ENCODE results near the gene DCDC2B. TPM values are rescaled to one million over a fixed set of nuclear protein-coding genes. Genes with fewer than 3 reads are reported as not detected.

The DCDC2B gene
- total RNA-seq, 2 donors from 2014 or later = not detected

- no peak overlapping the region for H3K4me3 Mint-ChIP-seq
- Histone ChIP-seq H3K9ac (ENCODE audit: extremely low read depth, low read length, poor library complexity, severe bottlenecking) (no peak overlapping the region), H3K27me3 (ENCODE audit: control insufficient read depth, insufficient read depth, low read length, poor library complexity, severe bottlenecking) (no peaks in the 10 kb centered on the region), H3K4me3 (ENCODE audit: low read length) (no peak overlapping the region), H3K36me3 (ENCODE audit: control insufficient read depth, insufficient read depth, low read length) (peaks cover 19% of the 10 kb centered on the region), H3K27ac (ENCODE audit: low read depth, low read length) (no peak overlapping the region), H3K9me3 (ENCODE audit: control insufficient read depth, low read length) (no peaks in the 10 kb centered on the region), H3K4me1 (ENCODE audit: control insufficient read depth, insufficient read depth, low read length) (no peaks in the 10 kb centered on the region)
- no peak overlapping the region for H3K27ac Mint-ChIP-seq
- peaks cover 7% of the 10 kb centered on the region for H3K4me1 Mint-ChIP-seq
- H3K36me3 Mint-ChIP-seq (ENCODE audit: low read depth) = peaks cover 3% of the 10 kb centered on the region
- H3K9me3 Mint-ChIP-seq = no peaks in the 10 kb centered on the region
- TF ChIP-seq CTCF (conservative IDR thresholded peaks at IDR 0.05) = peak; percentile 31
- 92 to 97% methylated on average over 6 to 7 of the region's 7 CpGs for WGBS, 2 experiments (ENCODE audit: insufficient coverage in 1 of 2, insufficient read length in 1 of 2)
- peaks cover 4% of the 10 kb centered on the region for H3K27me3 Mint-ChIP-seq (ENCODE audit: insufficient read depth)
- peak; percentile 52 for DNase-seq
Observed at GRCh38 chr1:32234792-32235191, 25.9 kb downstream of the DCDC2B start.

- H3K9me3 ChIP-seq (ENCODE audit: control insufficient read depth, low read length) = no peaks in the 10 kb centered on the region
- no peaks in the 10 kb centered on the region for H3K4me1 ChIP-seq (ENCODE audit: control insufficient read depth, insufficient read depth, low read length)
- H3K27ac Mint-ChIP-seq = no peak overlapping the region
- 51 to 55% methylated on average over 2 to 3 of the region's 4 CpGs for WGBS, 2 experiments (ENCODE audit: insufficient coverage in 1 of 2, insufficient read length in 1 of 2)
- H3K27ac ChIP-seq (ENCODE audit: low read depth, low read length) = no peak overlapping the region
- peaks cover 12% of the 10 kb centered on the region for H3K4me1 Mint-ChIP-seq
- H3K4me3 ChIP-seq (ENCODE audit: low read length) = peak overlapping the region; percentile 93
- peak overlapping the region; percentile 72 for H3K4me3 Mint-ChIP-seq
- peak overlapping the region; percentile 53 for H3K9ac ChIP-seq (ENCODE audit: extremely low read depth, low read length, poor library complexity, severe bottlenecking)
- DNase-seq = peak; percentile 60
- no peaks in the 10 kb centered on the region for H3K36me3 ChIP-seq (ENCODE audit: control insufficient read depth, insufficient read depth, low read length)
- H3K36me3 Mint-ChIP-seq (ENCODE audit: low read depth) = peaks cover 3% of the 10 kb centered on the region
- peaks cover 19% of the 10 kb centered on the region for H3K27me3 Mint-ChIP-seq (ENCODE audit: insufficient read depth)
- peak; percentile 14 for TF ChIP-seq CTCF (conservative IDR thresholded peaks at IDR 0.05)
- H3K9me3 Mint-ChIP-seq = no peaks in the 10 kb centered on the region
- no peaks in the 10 kb centered on the region for H3K27me3 ChIP-seq (ENCODE audit: control insufficient read depth, insufficient read depth, low read length, poor library complexity, severe bottlenecking)
Observed at GRCh38 chr1:32239337-32239736, 30.4 kb downstream of the DCDC2B start.

GRCh38 chr1:32239790-32240139, 30.9 kb downstream of the DCDC2B start:
- Histone ChIP-seq H3K27me3 (ENCODE audit: control insufficient read depth, insufficient read depth, low read length, poor library complexity, severe bottlenecking) (no peaks in the 10 kb centered on the region), H3K9ac (ENCODE audit: extremely low read depth, low read length, poor library complexity, severe bottlenecking) (peak overlapping the region; percentile 53), H3K9me3 (ENCODE audit: control insufficient read depth, low read length) (no peaks in the 10 kb centered on the region), H3K27ac (ENCODE audit: low read depth, low read length) (peak overlapping the region; percentile 53), H3K4me1 (ENCODE audit: control insufficient read depth, insufficient read depth, low read length) (no peaks in the 10 kb centered on the region), H3K4me3 (ENCODE audit: low read length) (peak overlapping the region; percentile 93), H3K36me3 (ENCODE audit: control insufficient read depth, insufficient read depth, low read length) (no peaks in the 10 kb centered on the region)
- TF ChIP-seq CTCF (conservative IDR thresholded peaks at IDR 0.05) = no peak
- Mint-ChIP-seq H3K27ac (peak overlapping the region; percentile 55), H3K4me1 (peaks cover 12% of the 10 kb centered on the region), H3K27me3 (ENCODE audit: insufficient read depth) (peaks cover 19% of the 10 kb centered on the region), H3K9me3 (no peaks in the 10 kb centered on the region), H3K4me3 (peak overlapping the region; percentile 72), H3K36me3 (ENCODE audit: low read depth) (peaks cover 3% of the 10 kb centered on the region)
- WGBS, 2 experiments (ENCODE audit: insufficient coverage in 1 of 2, insufficient read length in 1 of 2) = 9 to 12% methylated on average over 11 to 20 of the region's 20 CpGs
- no peak for DNase-seq

Data from endodermal cell (in vitro differentiated cells).